ENCODE measurements around the gene FBXL17.

Gene FBXL17

GRCh38 chr5:107968406-107968843 lies 413.5 kb downstream of the FBXL17 start (continued):
- TF ChIP-seq REST (tag by site-specific recombination; IDR thresholded peaks at IDR 0.05) (no peak), ZNF449 (tag by site-specific recombination; IDR thresholded peaks at IDR 0.05) (no peak)

GRCh38 chr5:107966201-107966600 lies 415.7 kb downstream of the FBXL17 start:
- Histone ChIP-seq H3K27ac (ENCODE audit: extremely low read depth, low read depth, low read length) (no peak overlapping the region), H3K9me3 (ENCODE audit: control insufficient read depth, insufficient read depth, low read depth, low read length) (no peaks in the 10 kb centered on the region), H3K4me3 (ENCODE audit: low read depth, low read length) (no peak overlapping the region), H3K36me3 (ENCODE audit: control insufficient read depth in 2 of 2, insufficient read depth in 1 of 2, low read length in 2 of 2) (no peaks in the 10 kb centered on the region), H3K4me1 (ENCODE audit: control insufficient read depth, insufficient read depth, low read length) (0 out of 2 replicates have a peak, but pooled peaks cover 2% of the 10 kb centered on the region)
- ChIA-PET CTCF (no interaction called here), POLR2A (no interaction called here)
- TF ChIP-seq ZXDB (tag by site-specific recombination; IDR thresholded peaks at IDR 0.05) (no peak), GLIS2 (tag by site-specific recombination; IDR thresholded peaks at IDR 0.05) (no peak), PATZ1 (tag by site-specific recombination; IDR thresholded peaks at IDR 0.05) (no peak), GLI2 (tag by site-specific recombination; IDR thresholded peaks at IDR 0.05; ENCODE audit: borderline replicate concordance, low read depth) (no peak), ZNF623 (tag by site-specific recombination; IDR thresholded peaks at IDR 0.05) (no peak), HOXC10 (CRISPR knock-in tag; IDR thresholded peaks at IDR 0.05) (no peak), ZNF302 (tag by site-specific recombination; IDR thresholded peaks at IDR 0.05; ENCODE audit: low read depth) (no peak), ZNF501 (tag by site-specific recombination; IDR thresholded peaks at IDR 0.05) (no peak), ZNF37A (tag by site-specific recombination; IDR thresholded peaks at IDR 0.05) (no peak), SETDB1 (IDR thresholded peaks at IDR 0.05; ENCODE audit: insufficient read length, low read length) (no peak), ZNF433 (tag by site-specific recombination; IDR thresholded peaks at IDR 0.05; ENCODE audit: low read depth) (no peak), ZNF362 (tag by site-specific recombination; IDR thresholded peaks at IDR 0.05) (no peak), ZNF626 (tag by site-specific recombination; IDR thresholded peaks at IDR 0.05) (no peak), ZBTB6 (tag by site-specific recombination; IDR thresholded peaks at IDR 0.05) (no peak), ZSCAN23 (tag by site-specific recombination; IDR thresholded peaks at IDR 0.05) (no peak), ZNF514 (tag by site-specific recombination; IDR thresholded peaks at IDR 0.05) (no peak), ZNF777 (tag by site-specific recombination; IDR thresholded peaks at IDR 0.05; ENCODE audit: borderline replicate concordance) (no peak)
